DND-41 (cell line): Measurements from ENCODE around the gene IFNK.

Source experiments
- ATAC-seq: fragments of 200-7000 bp; cut with Tn5 transposase; 3 replicates; pipeline ENCODE4 v1.9.1; 2021; ENCODE audit warnings: low read depth; ENCODE audit not compliant: insufficient read depth
- DNase-seq: peaks from one replicate; pipeline ENCODE4 v3.0.0-alpha.2; 2020
- H2AFZ ChIP-seq: 2 replicates; pipeline ENCODE4 v1.6.0; 2012; ENCODE audit warnings: low read depth, low read length
- H3K27ac ChIP-seq: 2 replicates; pipeline ENCODE4 v1.5.1; 2012; ENCODE audit warnings: low read length, inconsistent platforms
- H3K27me3 ChIP-seq: fragments of 200-600 bp; sonication (generic); 2 replicates; pipeline ENCODE4 v1.6.0; 2012; ENCODE audit warnings: low read length, mild to moderate bottlenecking, inconsistent platforms; ENCODE audit not compliant: insufficient read depth, poor library complexity
- H3K36me3 ChIP-seq: 2 replicates; pipeline ENCODE4 v1.5.1; 2012; ENCODE audit warnings: low read length, inconsistent platforms; ENCODE audit not compliant: insufficient read depth
- H3K4me1 ChIP-seq: 2 replicates; pipeline ENCODE4 v1.5.1; 2012; ENCODE audit warnings: mild to moderate bottlenecking, low read length; ENCODE audit not compliant: insufficient read depth
- H3K4me2 ChIP-seq: 2 replicates; pipeline ENCODE4 v1.6.0; 2012; ENCODE audit warnings: mild to moderate bottlenecking, moderate library complexity, low read length, inconsistent platforms; ENCODE audit not compliant: insufficient read depth
- H3K4me3 ChIP-seq, 2 experiments: fragments of 200-600 bp in 1 of 2; shearing (Covaris generic) in 1 of 2; 2 replicates each; pipeline ENCODE4 v1.5.1; 2012 to 2016; ENCODE audit warnings: inconsistent platforms in 2 of 2, low read length in 2 of 2, mild to moderate bottlenecking in 2 of 2, low read depth in 1 of 2, moderate library complexity in 1 of 2
- H3K79me2 ChIP-seq: 2 replicates; pipeline ENCODE4 v1.6.0; 2012; ENCODE audit warnings: low read length, inconsistent platforms; ENCODE audit not compliant: insufficient read depth
- H3K9ac ChIP-seq: 2 replicates; pipeline ENCODE4 v1.6.0; 2012; ENCODE audit warnings: low read depth, mild to moderate bottlenecking, inconsistent platforms, low read length, moderate library complexity
- H3K9me3 ChIP-seq: 2 replicates; pipeline ENCODE4 v1.5.1; 2012; ENCODE audit warnings: low read length, moderate library complexity, mild to moderate bottlenecking, inconsistent platforms; ENCODE audit not compliant: insufficient read depth, severe bottlenecking
- H4K20me1 ChIP-seq: 2 replicates; pipeline ENCODE4 v1.6.0; 2012; ENCODE audit warnings: low read length; ENCODE audit not compliant: insufficient read depth
- CTCF ChIP-seq: IDR thresholded peaks from 2 replicates; pipeline ENCODE4 v1.5.1; 2012; ENCODE audit warnings: borderline replicate concordance, low read length, moderate library complexity, mild to moderate bottlenecking; ENCODE audit not compliant: poor library complexity, severe bottlenecking; ENCODE audit errors: extremely low read depth
- EZH2 ChIP-seq: IDR thresholded peaks from 3 replicates; pipeline ENCODE4 v1.6.1; 2012; ENCODE audit warnings: borderline replicate concordance, low read depth, mild to moderate bottlenecking, moderate library complexity, low read length, inconsistent platforms; ENCODE audit not compliant: severe bottlenecking

IFNK gene

GRCh38 chr9:27539479-27540441 lies 15.7 kb downstream of the IFNK start:
- Histone ChIP-seq H3K4me1 (no peaks in the 10 kb centered on the region), H3K4me2 (no peak overlapping the region), H3K27me3 (no peaks in the 10 kb centered on the region), H3K79me2 (no peaks in the 10 kb centered on the region), H3K9me3 (no peaks in the 10 kb centered on the region), H3K9ac (no peak overlapping the region), H3K36me3 (no peaks in the 10 kb centered on the region), H2AFZ (no peak overlapping the region), H3K4me3 (no peak overlapping the region), H4K20me1 (no peaks in the 10 kb centered on the region), H3K27ac (no peak overlapping the region)
- DNase-seq (no peak), ATAC-seq (no peak)
- no peak for TF ChIP-seq EZH2
- TF ChIP-seq CTCF = no peak

GRCh38 chr9:27540502-27540901 lies 16.4 kb downstream of the IFNK start:
- H3K36me3 ChIP-seq = no peaks in the 10 kb centered on the region
- TF ChIP-seq EZH2 (no peak), CTCF (no peak)
- H3K79me2 ChIP-seq = no peaks in the 10 kb centered on the region
- H2AFZ ChIP-seq = no peak overlapping the region
- H4K20me1 ChIP-seq = no peaks in the 10 kb centered on the region
- H3K9me3 ChIP-seq = no peaks in the 10 kb centered on the region
- DNase-seq (no peak), ATAC-seq (no peak)
- no peak overlapping the region for H3K4me2 ChIP-seq
- H3K27ac ChIP-seq = no peak overlapping the region
- no peaks in the 10 kb centered on the region for H3K4me1 ChIP-seq
- H3K9ac ChIP-seq = no peak overlapping the region
- no peak overlapping the region for H3K4me3 ChIP-seq
- no peaks in the 10 kb centered on the region for H3K27me3 ChIP-seq

GRCh38 chr9:27541740-27542139 lies 17.6 kb downstream of the IFNK start:
- no peak for ATAC-seq
- H3K9me3 ChIP-seq = no peaks in the 10 kb centered on the region
- no peak for DNase-seq

GRCh38 chr9:27542508-27542907 lies 18.4 kb downstream of the IFNK start:
- H3K4me1 ChIP-seq = no peaks in the 10 kb centered on the region
- TF ChIP-seq EZH2 (no peak), CTCF (no peak)
- no peaks in the 10 kb centered on the region for H4K20me1 ChIP-seq
- H3K9ac ChIP-seq = no peak overlapping the region
- H2AFZ ChIP-seq = no peak overlapping the region
- ATAC-seq (no peak), DNase-seq (no peak)
- H3K4me2 ChIP-seq = no peak overlapping the region
- no peaks in the 10 kb centered on the region for H3K9me3 ChIP-seq
- H3K36me3 ChIP-seq = no peaks in the 10 kb centered on the region
- no peaks in the 10 kb centered on the region for H3K79me2 ChIP-seq
- H3K27ac ChIP-seq = no peak overlapping the region
- H3K4me3 ChIP-seq = no peak overlapping the region
- no peaks in the 10 kb centered on the region for H3K27me3 ChIP-seq

More at GRCh38 chr9:27541740-27542139, 17.6 kb downstream of the IFNK start:
- no peaks in the 10 kb centered on the region for H3K4me1 ChIP-seq
- H3K27ac ChIP-seq = no peak overlapping the region
- TF ChIP-seq EZH2 = no peak
- no peak overlapping the region for H3K4me2 ChIP-seq
- no peaks in the 10 kb centered on the region for H3K79me2 ChIP-seq
- H3K4me3 ChIP-seq = no peak overlapping the region
- H3K36me3 ChIP-seq = no peaks in the 10 kb centered on the region
- H3K27me3 ChIP-seq = no peaks in the 10 kb centered on the region
- no peaks in the 10 kb centered on the region for H4K20me1 ChIP-seq
- no peak overlapping the region for H3K9ac ChIP-seq
- no peak overlapping the region for H2AFZ ChIP-seq
